Activated CD4-positive, alpha-beta memory T cell treated with anti-CD3 and anti-CD28 coated beads for 36 hours (primary cell): Measurements from ENCODE around the gene HOXB3. TPM values are rescaled to one million over a fixed set of nuclear protein-coding genes. Genes with fewer than 3 reads are reported as not detected.

Experiments
- CTCF ChIA-PET: fragments of 350-600 bp; sonication (Branson Sonifier 250); formaldehyde crosslinking; loops from one replicate; lab custom pipeline; 2021; ENCODE audit warnings: antibody characterized with exemption, inconsistent platforms; lab: Charles Lee
- POLR2A ChIA-PET: fragments of 350-600 bp; sonication (Branson Sonifier 250); formaldehyde crosslinking; loops from one replicate; lab custom pipeline; 2021; ENCODE audit warnings: antibody characterized with exemption; lab: Charles Lee
- DNase-seq: peaks from one replicate; pipeline ENCODE4 v3.0.0-alpha.2; 2020
- H3K27ac Mint-ChIP-seq: one replicate; pipeline ENCODE4 v1.8.0; 2021; ENCODE audit warnings: mixed read lengths
- H3K27me3 Mint-ChIP-seq: one replicate; pipeline ENCODE4 v1.8.0; 2021; ENCODE audit warnings: mixed read lengths
- H3K36me3 Mint-ChIP-seq: one replicate; pipeline ENCODE4 v1.8.0; 2021; ENCODE audit warnings: mixed read lengths
- H3K4me1 Mint-ChIP-seq: one replicate; pipeline ENCODE4 v1.8.0; 2021; ENCODE audit warnings: low read depth, mixed read lengths
- H3K4me3 Mint-ChIP-seq: one replicate; pipeline ENCODE4 v1.8.0; 2021; ENCODE audit warnings: mild to moderate bottlenecking, mixed read lengths
- H3K9me3 Mint-ChIP-seq: one replicate; pipeline ENCODE4 v1.8.0; 2021; ENCODE audit warnings: mixed read lengths
- intact Hi-C: fragments of 100-400 bp; cut with micrococcal nuclease; formaldehyde crosslinking; loops from one replicate; pipeline ENCODE4 v1.15.1; 2023
- total RNA-seq, 2 experiments: library from RNA; stranded (reverse); gene quantifications; one replicate each; pipeline ENCODE4 v1.2.3, GENCODE V29; 2021

The HOXB3 gene
- total RNA-seq, 2 experiments from 2014 or later = 2.6 TPM

DNA sequence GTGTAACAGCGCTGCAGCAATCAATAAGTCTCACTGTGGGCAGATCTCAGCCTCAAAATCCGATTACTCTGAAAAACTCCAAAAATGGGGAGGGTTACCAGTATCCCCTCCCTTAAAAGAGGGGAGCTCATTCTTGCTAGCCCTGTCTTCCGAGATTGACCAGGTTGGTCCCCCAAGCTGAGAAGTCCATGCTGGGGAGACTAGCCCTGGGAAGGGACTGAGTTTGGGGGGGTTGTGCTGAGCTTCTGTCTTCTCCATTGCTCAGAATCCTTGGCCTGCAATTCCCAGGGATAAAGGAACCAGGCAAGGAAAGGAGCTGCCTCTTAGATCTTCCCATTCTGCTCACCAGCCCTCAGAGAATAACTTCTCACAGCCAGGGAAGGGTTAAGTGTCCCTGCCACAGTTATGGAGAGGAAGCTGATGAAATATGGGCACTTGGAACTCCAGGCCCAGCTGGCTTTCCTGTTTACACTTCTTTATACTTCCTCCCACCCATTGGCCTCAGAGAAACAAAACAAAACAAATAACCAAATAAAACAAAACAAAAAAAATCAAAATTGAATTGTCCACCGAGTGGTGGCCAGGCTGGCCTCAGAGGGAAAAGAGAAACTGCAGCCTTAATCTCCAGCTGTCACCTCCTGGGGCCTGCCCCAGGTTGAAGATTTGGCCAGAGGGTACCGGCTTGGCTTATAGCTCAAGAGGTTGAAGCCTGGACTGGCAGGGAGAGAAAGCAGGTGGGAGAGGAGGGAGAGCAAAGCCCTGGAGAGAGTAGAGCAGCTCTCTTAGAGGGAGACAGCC is 2.6 kb downstream of the HOXB3 start:
- Mint-ChIP-seq H3K4me1 (peaks cover 19% of the 10 kb centered on the region), H3K4me3 (no peak overlapping the region), H3K9me3 (no peaks in the 10 kb centered on the region), H3K36me3 (no peaks in the 10 kb centered on the region), H3K27ac (no peak overlapping the region), H3K27me3 (peaks cover 75% of the 10 kb centered on the region)
- POLR2A ChIA-PET = no interaction called here
- intact Hi-C loops = no loop called here
- DNase-seq = no peak
- CTCF ChIA-PET = interaction anchor here (0.9 to 3.2 kb wide), 11 partner anchors 12 to 561 kb away, joined by 3 to 14 read pairs (median 7); no protein-coding TSS in a partner anchor

DNA sequence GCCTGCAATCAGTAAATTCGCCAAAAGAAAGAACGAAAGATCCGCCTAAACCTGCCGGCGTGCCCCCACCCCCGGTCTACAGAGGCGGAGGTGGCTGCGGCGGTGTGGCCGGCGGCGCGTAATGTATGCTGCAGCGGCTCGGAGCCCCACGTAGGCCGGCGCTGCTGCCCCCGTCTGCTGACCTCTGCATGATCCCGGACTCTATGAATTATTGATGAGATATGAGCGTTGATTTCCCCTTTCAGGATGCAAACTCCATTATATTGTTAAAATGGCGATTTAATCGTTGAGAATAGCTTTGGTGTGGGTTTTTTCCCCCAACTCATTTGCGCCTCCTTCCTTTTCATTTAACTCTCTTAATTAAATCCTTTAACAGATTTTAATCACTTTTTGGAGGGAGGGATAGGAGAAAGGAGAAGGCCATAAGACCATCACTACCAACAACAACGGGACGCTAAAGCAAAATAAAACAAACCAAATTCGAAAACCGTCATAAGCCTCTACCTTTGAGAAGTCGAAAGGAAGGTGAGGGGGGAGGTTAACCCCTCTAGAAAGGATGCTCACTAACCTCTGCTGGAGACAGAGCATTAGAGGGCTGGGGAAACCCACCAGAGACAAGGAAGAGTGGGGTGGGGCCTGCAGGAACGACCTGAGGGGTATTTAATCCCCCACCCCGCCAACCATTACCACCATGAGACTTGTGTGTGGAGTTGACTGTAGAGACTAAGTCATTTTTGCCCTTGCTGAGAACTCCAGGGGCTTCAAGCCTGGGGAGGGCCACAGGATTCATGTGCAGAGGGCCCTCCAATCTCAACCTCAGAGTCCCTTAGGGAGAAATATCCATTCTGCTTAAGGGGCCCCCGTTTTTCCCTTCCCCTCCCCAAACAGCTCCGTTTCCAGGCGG is 3.4 kb downstream of the HOXB3 start:
- no peak overlapping the region for H3K27ac Mint-ChIP-seq
- no peaks in the 10 kb centered on the region for H3K9me3 Mint-ChIP-seq
- CTCF ChIA-PET = interaction anchor here (1.0 to 3.2 kb wide), 8 partner anchors 11 to 560 kb away, joined by 3 to 14 read pairs (median 8); no protein-coding TSS in a partner anchor
- intact Hi-C loops = no loop called here
- DNase-seq = peak; percentile 55
- peaks cover 21% of the 10 kb centered on the region for H3K4me1 Mint-ChIP-seq
- POLR2A ChIA-PET = no interaction called here
- H3K27me3 Mint-ChIP-seq = peaks cover 74% of the 10 kb centered on the region
- no peaks in the 10 kb centered on the region for H3K36me3 Mint-ChIP-seq
- H3K4me3 Mint-ChIP-seq = peak overlapping the region; percentile 88

- POLR2A ChIA-PET = no interaction called here
- Mint-ChIP-seq H3K9me3 (no peaks in the 10 kb centered on the region), H3K4me3 (peak overlapping the region; percentile 35), H3K4me1 (peaks cover 38% of the 10 kb centered on the region), H3K27ac (no peak overlapping the region), H3K27me3 (peaks cover 75% of the 10 kb centered on the region), H3K36me3 (no peaks in the 10 kb centered on the region)
- CTCF ChIA-PET = interaction anchor here (1.0 to 2.2 kb wide), 6 partner anchors 12 to 368 kb away, joined by 3 to 14 read pairs (median 3); no protein-coding TSS in a partner anchor
- intact Hi-C loops = no loop called here
- DNase-seq = no peak
Measured at GRCh38 chr17:48584223-48584741, 5.8 kb downstream of the HOXB3 start.

DNA sequence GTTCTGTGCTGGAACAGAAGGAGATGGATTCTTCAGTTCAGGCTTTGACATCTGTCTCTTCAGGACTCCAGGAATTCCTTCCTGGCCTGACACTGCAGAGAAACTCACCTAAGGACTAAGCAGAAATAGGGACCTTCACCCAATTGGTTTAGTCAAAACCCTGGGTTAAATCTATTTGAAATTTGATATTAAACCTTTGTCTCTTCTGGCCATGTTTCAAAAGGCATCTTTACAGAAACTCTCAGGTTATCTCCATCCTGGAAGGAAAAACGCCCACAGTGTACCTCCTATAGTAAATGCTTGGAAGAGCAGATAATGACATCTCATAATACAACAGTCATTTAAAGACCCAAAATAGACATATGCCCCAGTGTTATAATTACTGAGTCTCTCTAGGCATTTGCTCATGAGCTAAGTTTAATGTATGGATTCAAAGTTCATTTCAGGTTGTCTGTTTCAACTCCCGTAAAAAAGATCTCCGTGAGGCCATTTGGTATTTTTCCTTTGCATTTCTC is 6.3 kb downstream of the HOXB3 start:
- ChIA-PET CTCF (interaction anchor here (1.0 to 2.2 kb wide), 7 partner anchors 12 to 368 kb away, joined by 3 to 14 read pairs (median 3); no protein-coding TSS in a partner anchor), POLR2A (no interaction called here)
- intact Hi-C loops = no loop called here
- H3K27me3 Mint-ChIP-seq = peaks cover 79% of the 10 kb centered on the region
- peaks cover 44% of the 10 kb centered on the region for H3K4me1 Mint-ChIP-seq
- no peak overlapping the region for H3K27ac Mint-ChIP-seq
- H3K36me3 Mint-ChIP-seq = no peaks in the 10 kb centered on the region
- H3K4me3 Mint-ChIP-seq = no peak overlapping the region
- H3K9me3 Mint-ChIP-seq = no peaks in the 10 kb centered on the region
- no peak for DNase-seq

DNA sequence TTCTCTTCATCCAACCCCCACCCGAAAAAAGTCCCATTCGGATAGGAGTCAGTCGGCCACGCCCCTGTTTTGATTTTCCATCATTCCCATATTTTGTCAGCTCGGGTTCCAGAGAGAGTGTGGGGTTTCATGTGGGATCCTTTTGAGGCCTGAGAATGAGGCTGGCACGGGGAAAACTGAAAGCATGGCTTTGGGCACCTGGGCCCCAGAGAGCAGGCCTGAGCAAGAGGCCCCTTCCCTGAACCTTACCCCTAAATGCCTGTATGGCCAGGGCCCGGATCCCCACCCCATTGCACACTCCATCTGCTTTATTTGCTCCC is 7.3 kb downstream of the HOXB3 start:
- CTCF ChIA-PET = interaction anchor here (0.9 to 2.2 kb wide), 5 partner anchors 13 to 251 kb away, joined by 3 to 14 read pairs (median 5); no protein-coding TSS in a partner anchor
- intact Hi-C loops = no loop called here
- Mint-ChIP-seq H3K4me1 (peaks cover 45% of the 10 kb centered on the region), H3K36me3 (no peaks in the 10 kb centered on the region), H3K27me3 (peaks cover 70% of the 10 kb centered on the region), H3K9me3 (no peaks in the 10 kb centered on the region), H3K4me3 (peak overlapping the region; percentile 46), H3K27ac (no peak overlapping the region)
- DNase-seq = no peak
- POLR2A ChIA-PET = interaction anchor here (1.1 kb wide), 1 partner anchor 41 kb away, joined by 3 read pairs; no protein-coding TSS in a partner anchor

DNA sequence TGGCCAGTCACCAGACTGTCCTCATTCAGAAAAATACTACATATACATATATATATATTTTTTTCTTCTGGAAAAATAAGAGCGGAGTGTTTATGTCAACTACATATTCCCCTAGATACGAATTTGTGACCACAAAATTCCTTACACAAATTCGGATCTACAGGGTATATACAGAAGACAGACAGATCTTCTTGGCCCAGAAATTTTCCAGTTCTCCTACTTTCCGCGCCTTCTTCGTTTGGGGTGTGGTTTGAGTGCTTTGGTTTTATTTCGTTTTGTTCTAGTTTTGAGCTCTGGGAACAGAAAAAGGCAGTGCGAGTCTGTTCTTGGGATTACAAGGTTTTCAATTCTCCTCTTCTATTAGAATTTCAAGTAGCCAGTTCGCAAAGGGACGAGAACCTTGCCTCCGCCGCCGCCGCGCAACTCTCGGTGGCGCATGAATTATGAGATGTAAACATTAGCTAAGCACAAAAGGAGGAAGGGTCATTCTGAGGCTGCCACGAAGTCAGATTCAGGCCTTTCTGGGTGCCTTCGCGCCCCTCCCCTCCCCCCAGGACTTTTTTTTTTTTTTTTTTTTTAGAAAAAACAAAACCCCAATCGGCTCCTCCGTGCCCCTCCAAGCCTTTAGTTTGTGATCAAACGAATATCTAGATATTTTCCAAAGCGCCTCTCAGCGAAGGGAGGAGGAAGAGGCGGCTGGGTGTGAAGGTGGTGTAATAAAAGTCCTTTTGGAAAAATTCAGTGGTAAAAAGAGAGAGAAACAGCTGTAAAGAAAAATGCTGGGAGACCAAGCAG is 10.1 kb downstream of the HOXB3 start:
- intact Hi-C loops = loop anchor here (2.0 to 5.0 kb wide), 2 partner anchors 38 to 89 kb away; no protein-coding TSS in a partner anchor
- Mint-ChIP-seq H3K36me3 (no peaks in the 10 kb centered on the region), H3K9me3 (no peaks in the 10 kb centered on the region), H3K27me3 (peaks cover 52% of the 10 kb centered on the region), H3K4me1 (peaks cover 37% of the 10 kb centered on the region), H3K4me3 (peak overlapping the region; percentile 33), H3K27ac (no peak overlapping the region)
- DNase-seq = no peak
- ChIA-PET POLR2A (no interaction called here), CTCF (no interaction called here)

GRCh38 chr17:48579471-48579759 is 10.6 kb downstream of the HOXB3 start:
- H3K4me1 Mint-ChIP-seq = peaks cover 35% of the 10 kb centered on the region
- H3K4me3 Mint-ChIP-seq = peak overlapping the region; percentile 80
- no peaks in the 10 kb centered on the region for H3K36me3 Mint-ChIP-seq
- no peak for DNase-seq
- no peaks in the 10 kb centered on the region for H3K9me3 Mint-ChIP-seq
- CTCF ChIA-PET = no interaction called here
- peaks cover 52% of the 10 kb centered on the region for H3K27me3 Mint-ChIP-seq
- POLR2A ChIA-PET = no interaction called here
- intact Hi-C loops = loop anchor here (2.0 to 5.0 kb wide), 2 partner anchors 37 to 89 kb away; no protein-coding TSS in a partner anchor
- H3K27ac Mint-ChIP-seq = no peak overlapping the region

DNA sequence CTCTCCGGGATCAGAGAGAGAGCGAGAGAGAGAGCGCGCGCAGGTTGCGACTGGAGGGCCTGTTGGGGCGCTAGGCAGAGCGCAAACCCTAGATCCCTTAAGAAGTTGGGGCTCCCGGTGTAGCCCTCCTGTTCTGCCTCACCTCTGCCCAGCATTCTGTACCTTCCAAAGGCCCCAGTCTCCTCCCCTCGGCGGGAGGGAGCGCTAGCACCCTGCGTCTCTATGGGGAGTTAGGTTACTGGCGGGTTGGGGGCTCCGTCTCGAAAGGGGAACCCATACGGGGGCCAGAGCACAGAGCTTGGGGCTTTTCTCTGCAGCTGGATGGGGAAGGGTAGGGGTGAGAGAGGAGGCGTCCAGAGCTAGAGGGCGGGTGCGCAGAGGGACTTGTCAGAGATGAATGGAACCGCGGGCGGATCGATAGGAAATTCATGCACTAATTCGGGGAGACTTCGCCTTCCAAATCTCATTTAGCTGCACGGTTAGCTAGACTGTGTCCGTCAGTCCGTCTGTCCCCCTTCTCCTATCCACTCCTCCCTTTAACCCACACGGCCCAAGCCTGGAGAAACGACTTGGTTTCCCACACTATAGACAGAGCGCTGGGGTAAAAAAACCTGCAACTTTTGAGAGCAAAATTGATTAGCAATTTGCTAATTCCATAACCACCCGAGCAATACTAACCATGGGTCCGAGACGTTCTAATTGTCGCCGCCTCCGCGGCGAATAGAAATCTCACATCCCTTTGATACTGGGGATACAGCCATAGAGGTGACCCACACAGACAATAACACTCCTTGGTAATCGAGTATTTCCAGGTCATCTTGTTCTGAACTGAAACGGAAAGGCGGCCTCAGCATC is 11.2 kb downstream of the HOXB3 start:
- H3K9me3 Mint-ChIP-seq = no peaks in the 10 kb centered on the region
- peak overlapping the region; percentile 80 for H3K4me3 Mint-ChIP-seq
- peaks cover 47% of the 10 kb centered on the region for H3K27me3 Mint-ChIP-seq
- no peaks in the 10 kb centered on the region for H3K36me3 Mint-ChIP-seq
- POLR2A ChIA-PET = no interaction called here
- CTCF ChIA-PET = interaction anchor here (1.3 kb wide), 1 partner anchor 36 kb away, joined by 3 read pairs; no protein-coding TSS in a partner anchor
- peak overlapping the region; percentile 59 for H3K27ac Mint-ChIP-seq
- intact Hi-C loops = loop anchor here (2.0 to 5.0 kb wide), 2 partner anchors 37 to 88 kb away; no protein-coding TSS in a partner anchor
- peaks cover 35% of the 10 kb centered on the region for H3K4me1 Mint-ChIP-seq
- DNase-seq = peak; percentile 34

DNA sequence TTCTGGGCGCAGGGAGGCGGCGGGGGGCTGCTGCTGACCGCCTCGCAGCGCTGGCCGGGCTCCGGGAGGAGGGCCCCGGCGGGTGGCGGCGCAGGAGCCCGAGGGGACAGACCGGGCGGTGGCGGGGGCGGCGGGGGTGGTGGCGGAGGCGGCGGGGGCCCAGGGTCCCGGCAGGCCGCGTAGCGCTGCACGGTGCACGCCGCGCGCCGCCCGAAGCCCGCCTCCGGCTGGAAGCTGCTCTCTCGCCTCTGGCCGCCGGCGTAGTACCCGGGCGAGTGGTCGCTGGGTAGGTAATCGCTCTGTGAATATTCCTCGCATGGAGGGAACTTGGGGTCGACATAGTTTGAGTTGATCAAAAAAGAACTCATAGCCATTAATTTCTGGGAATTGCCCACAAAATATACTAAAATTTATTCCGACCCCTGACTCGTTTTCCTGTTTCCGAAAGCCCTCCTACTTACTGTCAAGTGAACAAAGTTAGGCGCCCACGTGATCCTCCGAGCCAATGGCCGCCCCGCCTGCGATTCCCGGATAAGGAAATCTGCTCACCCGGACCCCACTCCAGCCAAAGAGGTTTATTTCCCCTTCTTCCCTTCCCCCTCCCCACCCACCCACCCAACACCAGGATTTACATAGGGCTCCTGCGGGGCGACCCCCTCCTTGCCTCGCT is 12.0 kb downstream of the HOXB3 start, which contains the start of gene HOXB4:
HOXB4 (minus strand) TSS at position 405 of the 670 bp plus-strand sequence; CDS start at position 374, 31 bp downstream.
- no peaks in the 10 kb centered on the region for H3K9me3 Mint-ChIP-seq
- CTCF ChIA-PET = interaction anchor here (1.3 to 1.4 kb wide), 2 partner anchors 36 to 85 kb away, joined by 3 read pairs; no protein-coding TSS in a partner anchor
- peaks cover 35% of the 10 kb centered on the region for H3K4me1 Mint-ChIP-seq
- POLR2A ChIA-PET = interaction anchor here (1.0 kb wide), 1 partner anchor 34 kb away, joined by 3 read pairs; no protein-coding TSS in a partner anchor
- intact Hi-C loops = loop anchor here (2.0 to 5.0 kb wide), 2 partner anchors 36 to 87 kb away; no protein-coding TSS in a partner anchor
- DNase-seq = peak; percentile 82
- no peaks in the 10 kb centered on the region for H3K36me3 Mint-ChIP-seq
- peak within 1 kb of the TSS; percentile 80 for H3K4me3 Mint-ChIP-seq
- H3K27me3 Mint-ChIP-seq = peaks cover 42% of the 10 kb centered on the region
- H3K27ac Mint-ChIP-seq = peak within 1 kb of the TSS; percentile 59
